ENCODE data around the gene RASAL1. TPM values are rescaled to one million over a fixed set of nuclear protein-coding genes. Genes with fewer than 3 reads are reported as not detected.

The RASAL1 gene
- total and polyA plus RNA-seq, 3 experiments from 2014 or later = 0.45 to 0.72 (median 0.51) TPM

- Histone ChIP-seq H3K27me3 (ENCODE audit: insufficient read depth, low read length, poor library complexity, severe bottlenecking) (no peaks in the 10 kb centered on the region), H3K36me3 (ENCODE audit: insufficient read depth, low read length) (no peaks in the 10 kb centered on the region), H3K27ac (ENCODE audit: low read depth, low read length) (no peak overlapping the region), H3K4me1 (ENCODE audit: insufficient read depth, low read length) (peaks cover 28% of the 10 kb centered on the region), H3K9me3 (ENCODE audit: low read length) (no peaks in the 10 kb centered on the region), H3K4me3 (ENCODE audit: low read length) (no peak overlapping the region)
- H3K36me3 Mint-ChIP-seq = no peaks in the 10 kb centered on the region
- H3K27ac Mint-ChIP-seq = no peak overlapping the region
- ChIA-PET POLR2A (no interaction called here), CTCF (interaction anchor here (0.7 to 1.5 kb wide), 6 partner anchors 9 to 91 kb away, joined by 3 to 5 read pairs (median 3); no protein-coding TSS in a partner anchor)
- H3K4me1 Mint-ChIP-seq = peaks cover 3 to 7% (median 6%) of the 10 kb centered on the region in 3 donors
- no peaks in the 10 kb centered on the region for H3K9me3 Mint-ChIP-seq
- no peak for DNase-seq
- H3K27me3 Mint-ChIP-seq = no peaks in the 10 kb centered on the region
- H3K4me3 Mint-ChIP-seq = no peak overlapping the region
These were observed 72.8 kb downstream of the RASAL1 start for GRCh38 chr12:113062502-113063395.

- DNase-seq = no peak
- peaks cover 33% of the 10 kb centered on the region for H3K4me1 ChIP-seq (ENCODE audit: insufficient read depth, low read length)
These were observed 74.4 kb downstream of the RASAL1 start for GRCh38 chr12:113061061-113061694.

GRCh38 chr12:113060336-113060960 lies 75.1 kb downstream of the RASAL1 start:
- Mint-ChIP-seq H3K27ac (peak overlapping the region in 1 of 8 donors; percentile 44), H3K4me1 (peaks cover 6 to 15% (median 10%) of the 10 kb centered on the region in 3 donors), H3K36me3 (no peaks in the 10 kb centered on the region), H3K9me3 (no peaks in the 10 kb centered on the region), H3K4me3 (no peak overlapping the region), H3K27me3 (peaks cover 0 to 2% of the 10 kb centered on the region in 2 donors)
- ChIA-PET POLR2A (no interaction called here), CTCF (interaction anchor here (1.1 to 1.8 kb wide), 2 partner anchors 10 to 12 kb away, joined by 3 to 6 read pairs; no protein-coding TSS in a partner anchor)
- no peak overlapping the region for H3K27ac ChIP-seq (ENCODE audit: low read depth, low read length)
- no peaks in the 10 kb centered on the region for H3K36me3 ChIP-seq (ENCODE audit: insufficient read depth, low read length)
- DNase-seq = no peak
- no peaks in the 10 kb centered on the region for H3K9me3 ChIP-seq (ENCODE audit: low read length)
- H3K4me3 ChIP-seq (ENCODE audit: low read length) = no peak overlapping the region
- no peaks in the 10 kb centered on the region for H3K27me3 ChIP-seq (ENCODE audit: insufficient read depth, low read length, poor library complexity, severe bottlenecking)
- peaks cover 38% of the 10 kb centered on the region for H3K4me1 ChIP-seq (ENCODE audit: insufficient read depth, low read length)

More at GRCh38 chr12:113061061-113061694, 74.4 kb downstream of the RASAL1 start:
- Mint-ChIP-seq H3K36me3 (no peaks in the 10 kb centered on the region), H3K27ac (peak overlapping the region in 1 of 8 donors; percentile 46), H3K27me3 (peaks cover 0 to under 1% of the 10 kb centered on the region in 2 donors), H3K4me3 (no peak overlapping the region), H3K9me3 (no peaks in the 10 kb centered on the region), H3K4me1 (peaks cover 4 to 13% (median 8%) of the 10 kb centered on the region in 3 donors)
- Histone ChIP-seq H3K27me3 (ENCODE audit: insufficient read depth, low read length, poor library complexity, severe bottlenecking) (no peaks in the 10 kb centered on the region), H3K4me3 (ENCODE audit: low read length) (no peak overlapping the region), H3K36me3 (ENCODE audit: insufficient read depth, low read length) (no peaks in the 10 kb centered on the region), H3K9me3 (ENCODE audit: low read length) (no peaks in the 10 kb centered on the region), H3K27ac (ENCODE audit: low read depth, low read length) (no peak overlapping the region)
- ChIA-PET CTCF (interaction anchor here (1.0 to 1.8 kb wide), 3 partner anchors 10 to 13 kb away, joined by 3 to 6 read pairs (median 5); no protein-coding TSS in a partner anchor), POLR2A (no interaction called here)

- ChIA-PET POLR2A (no interaction called here), CTCF (interaction anchor here (0.8 kb wide), 1 partner anchor 39 kb away, joined by 3 read pairs; no protein-coding TSS in a partner anchor)
- DNase-seq = no peak
- H3K4me3 ChIP-seq (ENCODE audit: low read length) = no peak overlapping the region
- Mint-ChIP-seq H3K27me3 (peaks cover 0 to 4% of the 10 kb centered on the region in 2 donors), H3K27ac (no peak overlapping the region), H3K4me1 (peaks cover 8 to 10% (median 10%) of the 10 kb centered on the region in 3 donors), H3K4me3 (no peak overlapping the region), H3K9me3 (no peaks in the 10 kb centered on the region), H3K36me3 (no peaks in the 10 kb centered on the region)
- no peaks in the 10 kb centered on the region for H3K36me3 ChIP-seq (ENCODE audit: insufficient read depth, low read length)
- H3K9me3 ChIP-seq (ENCODE audit: low read length) = no peaks in the 10 kb centered on the region
- peaks cover 47% of the 10 kb centered on the region for H3K4me1 ChIP-seq (ENCODE audit: insufficient read depth, low read length)
- H3K27ac ChIP-seq (ENCODE audit: low read depth, low read length) = no peak overlapping the region
- H3K27me3 ChIP-seq (ENCODE audit: insufficient read depth, low read length, poor library complexity, severe bottlenecking) = no peaks in the 10 kb centered on the region
These were observed 76.4 kb downstream of the RASAL1 start for GRCh38 chr12:113059071-113059595.

GRCh38 chr12:113058553-113058952 lies 77.0 kb downstream of the RASAL1 start:
- Histone ChIP-seq H3K4me1 (ENCODE audit: insufficient read depth, low read length) (peaks cover 47% of the 10 kb centered on the region), H3K27me3 (ENCODE audit: insufficient read depth, low read length, poor library complexity, severe bottlenecking) (no peaks in the 10 kb centered on the region), H3K4me3 (ENCODE audit: low read length) (no peak overlapping the region), H3K36me3 (ENCODE audit: insufficient read depth, low read length) (no peaks in the 10 kb centered on the region), H3K9me3 (ENCODE audit: low read length) (no peaks in the 10 kb centered on the region), H3K27ac (ENCODE audit: low read depth, low read length) (no peak overlapping the region)
- Mint-ChIP-seq H3K36me3 (no peaks in the 10 kb centered on the region), H3K4me1 (peaks cover 8 to 10% (median 10%) of the 10 kb centered on the region in 3 donors), H3K4me3 (peak overlapping the region in 3 of 7 donors; percentile 44 to 59 (median 54)), H3K27me3 (peaks cover 0 to 4% of the 10 kb centered on the region in 2 donors), H3K27ac (peak overlapping the region in 1 of 8 donors; percentile 55), H3K9me3 (no peaks in the 10 kb centered on the region)
- POLR2A ChIA-PET = no interaction called here
- no peak for DNase-seq
- CTCF ChIA-PET = interaction anchor here (1.0 kb wide), 1 partner anchor 10 kb away, joined by 4 read pairs; no protein-coding TSS in a partner anchor

GRCh38 chr12:113057565-113058485 lies 77.7 kb downstream of the RASAL1 start:
- Mint-ChIP-seq H3K36me3 (no peaks in the 10 kb centered on the region), H3K27ac (peak overlapping the region in 1 of 8 donors; percentile 7), H3K27me3 (peaks cover 0 to 4% of the 10 kb centered on the region in 2 donors), H3K9me3 (no peaks in the 10 kb centered on the region), H3K4me3 (peak overlapping the region in 6 of 7 donors; percentile 47 to 78 (median 56)), H3K4me1 (peaks cover 8 to 10% (median 10%) of the 10 kb centered on the region in 3 donors)
- Histone ChIP-seq H3K36me3 (ENCODE audit: insufficient read depth, low read length) (no peaks in the 10 kb centered on the region), H3K27me3 (ENCODE audit: insufficient read depth, low read length, poor library complexity, severe bottlenecking) (no peaks in the 10 kb centered on the region), H3K9me3 (ENCODE audit: low read length) (no peaks in the 10 kb centered on the region), H3K27ac (ENCODE audit: low read depth, low read length) (no peak overlapping the region), H3K4me3 (ENCODE audit: low read length) (peak overlapping the region; percentile 26), H3K4me1 (ENCODE audit: insufficient read depth, low read length) (peaks cover 47% of the 10 kb centered on the region)
- ChIA-PET POLR2A (interaction anchor here (0.5 kb wide), 1 partner anchor 292 kb away, joined by 4 read pairs; no protein-coding TSS in a partner anchor), CTCF (interaction anchor here (1.0 kb wide), 1 partner anchor 9 kb away, joined by 4 read pairs; no protein-coding TSS in a partner anchor)
- DNase-seq = no peak

All from CD8-positive, alpha-beta memory T cell (primary cell).